HCT116 (cell line): ENCODE results near the gene TIAM1. TPM values are rescaled to one million over a fixed set of nuclear protein-coding genes. Genes with fewer than 3 reads are reported as not detected.

Source experiments
- ATAC-seq: fragments of 200-7000 bp; cut with Tn5 transposase; 2 replicates; pipeline ENCODE4 v1.9.1; 2020; ENCODE audit warnings: mild to moderate bottlenecking, moderate library complexity
- BruUV-seq: library from RNA; stranded (reverse); fragments of 400-500 nt; replicated peaks from 2 replicates; lab custom pipeline; 2021; lab: Mats Ljungman, UMichigan
- CTCF ChIA-PET: fragments of 300-600 bp; sonication (Branson Sonifier 250); formaldehyde crosslinking; loops from one replicate; lab custom pipeline; 2021; ENCODE audit warnings: antibody characterized with exemption; lab: Charles Lee
- POLR2A ChIA-PET: fragments of 300-600, 350-600 bp; sonication (Branson Sonifier 250); formaldehyde crosslinking; loops from one replicate; lab custom pipeline; 2021; ENCODE audit warnings: antibody characterized with exemption; lab: Charles Lee
- RAD21 ChIA-PET, 2 experiments: fragments of 300-600 bp; sonication (Branson Sonifier 250); formaldehyde crosslinking; loops; one replicate each; lab custom pipeline; 2023; ENCODE audit warnings: low total read pairs in 2 of 2; ENCODE audit not compliant: uncharacterized antibody in 2 of 2, unreplicated experiment in 2 of 2, low non-redundant PET in 1 of 2; lab: Charles Lee
- DNase-seq: peaks from one replicate; pipeline ENCODE4 v3.0.0-alpha.2; 2010; ENCODE audit warnings: low read depth, low spot score
- H2AFZ ChIP-seq: fragments of 200-600 bp; shearing (Covaris generic), sonication (generic); 2 replicates; pipeline ENCODE4 v1.6.1; 2017; ENCODE audit warnings: low read depth, mixed run types, mixed read lengths, antibody characterized with exemption, low read length; ENCODE audit not compliant: poor library complexity, severe bottlenecking
- H3K27ac ChIP-seq: 2 replicates; pipeline ENCODE4 v1.5.1; 2012; ENCODE audit warnings: low read depth, low read length
- H3K27me3 ChIP-seq: fragments of 200-600 bp; sonication (generic); 2 replicates; pipeline ENCODE4 v1.6.1; 2016; ENCODE audit warnings: mixed run types, low read length, mixed read lengths; ENCODE audit not compliant: insufficient read depth
- H3K36me3 ChIP-seq, 2 experiments: fragments of 200-500 bp in 1 of 2; fragments of 200-600 bp in 1 of 2; sonication (Bioruptor generic) in 1 of 2; sonication (generic) in 1 of 2; 2 replicates each; pipeline versions ENCODE4 v1.5.1 to v1.6.1; 2014 to 2016; ENCODE audit warnings: low read length in 2 of 2, inconsistent platforms in 1 of 2, mixed read lengths in 1 of 2, mixed run types in 1 of 2; ENCODE audit not compliant: insufficient read depth in 2 of 2, control insufficient read depth in 1 of 2
- H3K4me1 ChIP-seq, 2 experiments: fragments of 200-600 bp in 1 of 2; sonication (generic) in 1 of 2; 2 replicates each; pipeline versions ENCODE4 v1.5.1 to v1.6.1; 2012 to 2017; ENCODE audit warnings: low read length in 2 of 2, inconsistent platforms in 1 of 2, mild to moderate bottlenecking in 1 of 2, mixed read lengths in 1 of 2, mixed run types in 1 of 2, moderate library complexity in 1 of 2; ENCODE audit not compliant: insufficient read depth in 2 of 2, control insufficient read depth in 1 of 2
- H3K4me2 ChIP-seq: fragments of 200-600 bp; sonication (generic); 2 replicates; pipeline ENCODE4 v1.6.1; 2017; ENCODE audit warnings: mixed run types, low read length, mixed read lengths
- H3K4me3 ChIP-seq, 2 experiments: fragments of 200-600 bp in 1 of 2; sonication (generic) in 1 of 2; replicated peaks in 1 of 2; 2 replicates each; pipeline ENCODE4 v1.5.1; 2011 to 2016; ENCODE audit warnings: low read length in 2 of 2, control low read depth in 1 of 2, low read depth in 1 of 2, mild to moderate bottlenecking in 1 of 2, mixed read lengths in 1 of 2, mixed run types in 1 of 2
- H3K79me2 ChIP-seq: fragments of 200-600 bp; sonication (generic); 2 replicates; pipeline ENCODE4 v1.6.1; 2017; ENCODE audit warnings: mild to moderate bottlenecking, mixed run types, low read length, moderate library complexity, mixed read lengths; ENCODE audit not compliant: insufficient read depth
- H3K9ac ChIP-seq: fragments of 200-600 bp; sonication (generic); 2 replicates; pipeline ENCODE4 v1.6.1; 2016; ENCODE audit warnings: low read length, mixed read lengths
- H3K9me2 ChIP-seq: fragments of 200-600 bp; sonication (generic), shearing (Covaris generic); 2 replicates; pipeline ENCODE4 v1.6.1; 2017; ENCODE audit warnings: mixed run types, mild to moderate bottlenecking, moderate library complexity; ENCODE audit not compliant: insufficient read depth
- H3K9me3 ChIP-seq, 2 experiments: fragments of 200-500 bp in 1 of 2; fragments of 200-600 bp in 1 of 2; sonication (Bioruptor generic) in 1 of 2; sonication (generic) in 1 of 2; 2 replicates each; pipeline ENCODE4 v1.6.1; 2014 to 2017; ENCODE audit warnings: low read length in 2 of 2, mixed read lengths in 2 of 2, inconsistent platforms in 1 of 2, low read depth in 1 of 2, mild to moderate bottlenecking in 1 of 2, mixed run types in 1 of 2, moderate library complexity in 1 of 2; ENCODE audit not compliant: control insufficient read depth in 1 of 2, insufficient read depth in 1 of 2
- H4K20me1 ChIP-seq: fragments of 200-600 bp; sonication (generic), shearing (Covaris generic); 2 replicates; pipeline ENCODE4 v1.6.1; 2017; ENCODE audit warnings: mixed run types, mild to moderate bottlenecking, moderate library complexity; ENCODE audit not compliant: insufficient read depth
- CBX3 ChIP-seq: IDR thresholded peaks from 2 replicates; pipeline ENCODE4 v1.6.1; 2012; ENCODE audit warnings: low read depth
- CEBPB ChIP-seq: IDR thresholded peaks from 2 replicates; pipeline ENCODE4 v1.6.1; 2012; ENCODE audit warnings: low read depth
- EGR1 ChIP-seq: IDR thresholded peaks from 2 replicates; pipeline ENCODE4 v1.6.1; 2012; ENCODE audit warnings: low read depth
- ELF1 ChIP-seq: IDR thresholded peaks from 2 replicates; pipeline ENCODE4 v1.6.1; 2012; ENCODE audit warnings: low read depth, borderline replicate concordance
- EZH2phosphoT487 ChIP-seq: fragments of 200-600 bp; IDR thresholded peaks from 2 replicates; pipeline ENCODE4 v1.6.1; 2018; ENCODE audit warnings: antibody characterized with exemption, borderline replicate concordance
- JUND ChIP-seq: IDR thresholded peaks from 2 replicates; pipeline ENCODE4 v1.6.1; 2012
- POLR2A ChIP-seq: IDR thresholded peaks from 2 replicates; pipeline ENCODE4 v1.7.0; 2011; ENCODE audit warnings: borderline replicate concordance; ENCODE audit not compliant: insufficient read depth, insufficient read length; ENCODE audit errors: extremely low read depth
- POLR2AphosphoS5 ChIP-seq: IDR thresholded peaks from 2 replicates; pipeline ENCODE4 v1.6.1; 2011; ENCODE audit warnings: mild to moderate bottlenecking, low read depth, low read length, moderate library complexity
- SIN3A ChIP-seq: IDR thresholded peaks from 2 replicates; pipeline ENCODE4 v1.6.1; 2012; ENCODE audit warnings: low read depth
- SP1 ChIP-seq: IDR thresholded peaks from 2 replicates; pipeline ENCODE4 v1.6.1; 2012; ENCODE audit warnings: low read depth
- SRF ChIP-seq: IDR thresholded peaks from 2 replicates; pipeline ENCODE4 v1.6.1; 2012; ENCODE audit warnings: low read depth
- TCF7L2 ChIP-seq: IDR thresholded peaks from 2 replicates; pipeline ENCODE4 v1.7.0; 2011; ENCODE audit warnings: borderline replicate concordance, inconsistent platforms; ENCODE audit not compliant: insufficient read depth, insufficient read length; ENCODE audit errors: extremely low read depth
- YY1 ChIP-seq: IDR thresholded peaks from 2 replicates; pipeline ENCODE4 v1.6.1; 2011; ENCODE audit warnings: low read length, low read depth, moderate library complexity, mild to moderate bottlenecking; ENCODE audit not compliant: insufficient replicate concordance; ENCODE audit errors: extremely low read depth
- ZNF274 ChIP-seq: fragments of 200-500 bp; sonication (Bioruptor generic); IDR thresholded peaks from 2 replicates; pipeline ENCODE4 v1.6.1; 2014; ENCODE audit warnings: mild to moderate bottlenecking, low read depth, low read length, inconsistent platforms
- intact Hi-C: fragments of 100-400 bp; cut with micrococcal nuclease; formaldehyde crosslinking; loops from 2 replicates; pipeline ENCODE4 v1.10.0; 2022
- total RNA-seq: library from RNA; stranded (reverse); gene quantifications from one replicate; pipeline ENCODE4 v1.2.1, GENCODE V29; 2021; ENCODE audit not compliant: unreplicated experiment
- TF ChIP-seq, protein P1 (sequence below), 3 experiments: fragments of 200-600 bp in 1 of 3; sonication (generic) in 1 of 3; IDR thresholded peaks in 2 of 3; conservative IDR thresholded peaks in 1 of 3; 2 replicates each; pipeline ENCODE4 v1.5.1; 2012 to 2017; ENCODE audit warnings: low read depth in 2 of 3, low read length in 2 of 3, antibody characterized with exemption in 1 of 3, borderline replicate concordance in 1 of 3, control low read depth in 1 of 3, mild to moderate bottlenecking in 1 of 3, mixed read lengths in 1 of 3, mixed run types in 1 of 3, moderate library complexity in 1 of 3; ENCODE audit not compliant: insufficient read depth in 1 of 3
- TF ChIP-seq, protein P2 (sequence below): IDR thresholded peaks from 2 replicates; pipeline ENCODE4 v1.6.1; 2012; ENCODE audit warnings: low read depth
- TF ChIP-seq, protein P3 (sequence below): IDR thresholded peaks from 2 replicates; pipeline ENCODE4 v1.6.1; 2012
- TF ChIP-seq, protein P4 (sequence below): IDR thresholded peaks from 2 replicates; pipeline ENCODE4 v1.6.1; 2012

The TIAM1 gene
- total RNA-seq, 1 experiment from 2014 or later, result 47.8 TPM

DNA sequence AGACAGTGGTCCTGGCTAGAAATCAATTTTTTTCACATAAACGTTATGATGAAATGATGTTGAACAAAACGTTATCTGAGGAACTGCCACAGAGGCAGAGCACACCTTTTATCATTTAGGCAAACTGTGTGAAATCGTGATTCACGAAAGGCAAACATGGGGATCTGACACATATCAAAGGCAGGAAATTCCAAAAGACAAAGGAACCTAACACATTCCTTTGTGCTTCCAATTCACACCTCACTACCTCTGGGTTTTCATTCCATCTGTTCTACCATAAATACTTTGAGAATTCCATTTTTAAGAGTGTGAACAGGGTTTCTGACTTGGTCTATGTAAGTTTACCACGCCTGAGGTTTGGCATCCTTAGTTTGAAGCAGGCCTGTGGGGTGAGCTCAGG, 186.3 kb downstream of the TIAM1 start:
- Histone ChIP-seq H3K79me2 (no peaks in the 10 kb centered on the region), H3K4me3 (no peak overlapping the region), H2AFZ (no peak overlapping the region), H3K36me3 (no peaks in the 10 kb centered on the region; a peak in 1 of 4 replicates), H4K20me1 (no peaks in the 10 kb centered on the region), H3K9me3 (no peaks in the 10 kb centered on the region), H3K4me2 (no peak overlapping the region), H3K9ac (no peak overlapping the region), H3K4me1 (no peaks in the 10 kb centered on the region), H3K9me2 (no peaks in the 10 kb centered on the region), H3K27ac (no peak overlapping the region), H3K27me3 (no peaks in the 10 kb centered on the region)
- ATAC-seq (no peak), DNase-seq (no peak)
- intact Hi-C loops, result no loop called here
- ChIA-PET CTCF (no interaction called here), RAD21 (no interaction called here), POLR2A (no interaction called here)
- TF ChIP-seq, protein P1, sequence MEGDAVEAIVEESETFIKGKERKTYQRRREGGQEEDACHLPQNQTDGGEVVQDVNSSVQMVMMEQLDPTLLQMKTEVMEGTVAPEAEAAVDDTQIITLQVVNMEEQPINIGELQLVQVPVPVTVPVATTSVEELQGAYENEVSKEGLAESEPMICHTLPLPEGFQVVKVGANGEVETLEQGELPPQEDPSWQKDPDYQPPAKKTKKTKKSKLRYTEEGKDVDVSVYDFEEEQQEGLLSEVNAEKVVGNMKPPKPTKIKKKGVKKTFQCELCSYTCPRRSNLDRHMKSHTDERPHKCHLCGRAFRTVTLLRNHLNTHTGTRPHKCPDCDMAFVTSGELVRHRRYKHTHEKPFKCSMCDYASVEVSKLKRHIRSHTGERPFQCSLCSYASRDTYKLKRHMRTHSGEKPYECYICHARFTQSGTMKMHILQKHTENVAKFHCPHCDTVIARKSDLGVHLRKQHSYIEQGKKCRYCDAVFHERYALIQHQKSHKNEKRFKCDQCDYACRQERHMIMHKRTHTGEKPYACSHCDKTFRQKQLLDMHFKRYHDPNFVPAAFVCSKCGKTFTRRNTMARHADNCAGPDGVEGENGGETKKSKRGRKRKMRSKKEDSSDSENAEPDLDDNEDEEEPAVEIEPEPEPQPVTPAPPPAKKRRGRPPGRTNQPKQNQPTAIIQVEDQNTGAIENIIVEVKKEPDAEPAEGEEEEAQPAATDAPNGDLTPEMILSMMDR (IDR thresholded peaks at IDR 0.05 in 2 of 3, conservative IDR thresholded peaks at IDR 0.05 in 1 of 3; ENCODE audit: borderline replicate concordance in 1 of 3, insufficient read depth in 1 of 3, low read depth in 2 of 3, low read length in 2 of 3), result no peak
- TF ChIP-seq CEBPB (no peak), SP1 (no peak), TCF7L2 (no peak), EZH2phosphoT487 (no peak), YY1 (no peak), JUND (no peak), ZNF274 (no peak), CBX3 (no peak), SIN3A (no peak), ELF1 (no peak), POLR2AphosphoS5 (no peak), SRF (no peak), POLR2A (no peak), EGR1 (no peak)
- TF ChIP-seq, protein P2, sequence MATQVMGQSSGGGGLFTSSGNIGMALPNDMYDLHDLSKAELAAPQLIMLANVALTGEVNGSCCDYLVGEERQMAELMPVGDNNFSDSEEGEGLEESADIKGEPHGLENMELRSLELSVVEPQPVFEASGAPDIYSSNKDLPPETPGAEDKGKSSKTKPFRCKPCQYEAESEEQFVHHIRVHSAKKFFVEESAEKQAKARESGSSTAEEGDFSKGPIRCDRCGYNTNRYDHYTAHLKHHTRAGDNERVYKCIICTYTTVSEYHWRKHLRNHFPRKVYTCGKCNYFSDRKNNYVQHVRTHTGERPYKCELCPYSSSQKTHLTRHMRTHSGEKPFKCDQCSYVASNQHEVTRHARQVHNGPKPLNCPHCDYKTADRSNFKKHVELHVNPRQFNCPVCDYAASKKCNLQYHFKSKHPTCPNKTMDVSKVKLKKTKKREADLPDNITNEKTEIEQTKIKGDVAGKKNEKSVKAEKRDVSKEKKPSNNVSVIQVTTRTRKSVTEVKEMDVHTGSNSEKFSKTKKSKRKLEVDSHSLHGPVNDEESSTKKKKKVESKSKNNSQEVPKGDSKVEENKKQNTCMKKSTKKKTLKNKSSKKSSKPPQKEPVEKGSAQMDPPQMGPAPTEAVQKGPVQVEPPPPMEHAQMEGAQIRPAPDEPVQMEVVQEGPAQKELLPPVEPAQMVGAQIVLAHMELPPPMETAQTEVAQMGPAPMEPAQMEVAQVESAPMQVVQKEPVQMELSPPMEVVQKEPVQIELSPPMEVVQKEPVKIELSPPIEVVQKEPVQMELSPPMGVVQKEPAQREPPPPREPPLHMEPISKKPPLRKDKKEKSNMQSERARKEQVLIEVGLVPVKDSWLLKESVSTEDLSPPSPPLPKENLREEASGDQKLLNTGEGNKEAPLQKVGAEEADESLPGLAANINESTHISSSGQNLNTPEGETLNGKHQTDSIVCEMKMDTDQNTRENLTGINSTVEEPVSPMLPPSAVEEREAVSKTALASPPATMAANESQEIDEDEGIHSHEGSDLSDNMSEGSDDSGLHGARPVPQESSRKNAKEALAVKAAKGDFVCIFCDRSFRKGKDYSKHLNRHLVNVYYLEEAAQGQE, result no peak
- TF ChIP-seq, protein P3, sequence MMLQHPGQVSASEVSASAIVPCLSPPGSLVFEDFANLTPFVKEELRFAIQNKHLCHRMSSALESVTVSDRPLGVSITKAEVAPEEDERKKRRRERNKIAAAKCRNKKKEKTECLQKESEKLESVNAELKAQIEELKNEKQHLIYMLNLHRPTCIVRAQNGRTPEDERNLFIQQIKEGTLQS, result no peak
- TF ChIP-seq, protein P4, sequence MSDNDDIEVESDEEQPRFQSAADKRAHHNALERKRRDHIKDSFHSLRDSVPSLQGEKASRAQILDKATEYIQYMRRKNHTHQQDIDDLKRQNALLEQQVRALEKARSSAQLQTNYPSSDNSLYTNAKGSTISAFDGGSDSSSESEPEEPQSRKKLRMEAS, result no peak
- BruUV-seq, result no TSS peak
